NCI-H460 (cell line): ENCODE results near the gene ULBP3. TPM values are rescaled to one million over a fixed set of nuclear protein-coding genes. Genes with fewer than 3 reads are reported as not detected.
"Not testable (repeated sequence)": the region's sequence is repeated elsewhere in the genome, so short reads cannot be mapped to it uniquely, and the experiment has no call there.

Experiments used
- DNase-seq: peaks from one replicate; pipeline ENCODE4 v3.0.0-alpha.2; 2016; ENCODE audit warnings: low read depth; ENCODE audit errors: extremely low read depth
- total RNA-seq: library from RNA; depleted of rRNA; stranded (reverse); fragments of >200 nt; shearing (Covaris generic); gene quantifications from 2 replicates; pipeline ENCODE4 v1.2.3, GENCODE V29; 2014; rRNA removed

The ULBP3 gene
- total RNA-seq, 1 experiment from 2014 or later, result 6.5 TPM

DNA sequence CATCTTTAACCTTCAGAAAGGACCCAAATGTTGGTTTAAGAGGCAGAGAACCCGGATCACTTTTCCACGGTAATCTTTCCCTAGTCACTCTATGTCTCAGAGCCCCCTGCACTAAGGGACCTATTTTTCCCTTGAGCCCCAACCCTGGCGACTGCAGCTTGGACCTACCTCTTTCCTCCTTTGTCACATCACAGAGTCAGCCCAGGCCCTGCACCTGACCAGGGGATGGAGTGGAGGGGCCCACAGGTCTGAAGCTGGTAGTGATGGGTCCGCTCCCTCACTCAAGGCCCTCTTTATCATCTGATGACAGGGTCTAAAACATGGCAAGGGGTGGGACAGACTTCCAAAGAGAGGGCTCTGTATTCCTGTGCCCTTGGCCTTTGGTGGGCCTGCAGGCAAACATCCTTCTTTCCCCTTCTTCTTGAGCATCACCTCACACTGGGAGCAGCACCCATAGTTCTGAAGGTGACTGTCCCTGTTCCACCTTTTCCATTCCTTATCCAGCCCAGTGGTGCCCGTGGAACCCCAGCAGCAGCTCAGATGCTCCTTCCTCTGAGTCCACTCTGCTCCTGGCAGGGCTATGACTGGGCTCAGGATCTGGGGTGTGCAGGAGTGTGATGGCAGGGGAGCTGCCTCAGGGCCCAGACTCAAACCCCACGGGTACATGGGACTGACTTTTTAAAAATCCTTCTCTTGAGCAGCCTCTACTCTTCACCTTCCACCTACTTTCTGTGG, 49.9 kb downstream of the ULBP3 start:
- DNase-seq, result no peak

DNA sequence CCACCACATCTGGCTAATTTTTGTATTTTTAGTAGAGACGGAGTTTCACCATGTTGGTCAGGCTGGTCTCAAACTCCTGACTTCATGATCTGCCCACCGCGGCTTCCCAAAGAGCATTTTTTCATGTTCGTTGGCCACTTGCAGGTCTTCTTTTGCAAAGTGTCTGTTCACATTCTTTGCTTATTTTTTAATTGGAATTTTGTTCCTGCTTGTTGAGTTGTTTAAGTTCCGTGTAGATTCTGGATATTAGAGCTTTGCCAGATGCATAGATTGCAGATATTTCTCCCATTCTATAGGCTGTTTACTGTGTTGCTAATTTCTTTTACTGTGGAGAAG, 51.8 kb downstream of the ULBP3 start:
- not testable (repeated sequence) for DNase-seq

DNA sequence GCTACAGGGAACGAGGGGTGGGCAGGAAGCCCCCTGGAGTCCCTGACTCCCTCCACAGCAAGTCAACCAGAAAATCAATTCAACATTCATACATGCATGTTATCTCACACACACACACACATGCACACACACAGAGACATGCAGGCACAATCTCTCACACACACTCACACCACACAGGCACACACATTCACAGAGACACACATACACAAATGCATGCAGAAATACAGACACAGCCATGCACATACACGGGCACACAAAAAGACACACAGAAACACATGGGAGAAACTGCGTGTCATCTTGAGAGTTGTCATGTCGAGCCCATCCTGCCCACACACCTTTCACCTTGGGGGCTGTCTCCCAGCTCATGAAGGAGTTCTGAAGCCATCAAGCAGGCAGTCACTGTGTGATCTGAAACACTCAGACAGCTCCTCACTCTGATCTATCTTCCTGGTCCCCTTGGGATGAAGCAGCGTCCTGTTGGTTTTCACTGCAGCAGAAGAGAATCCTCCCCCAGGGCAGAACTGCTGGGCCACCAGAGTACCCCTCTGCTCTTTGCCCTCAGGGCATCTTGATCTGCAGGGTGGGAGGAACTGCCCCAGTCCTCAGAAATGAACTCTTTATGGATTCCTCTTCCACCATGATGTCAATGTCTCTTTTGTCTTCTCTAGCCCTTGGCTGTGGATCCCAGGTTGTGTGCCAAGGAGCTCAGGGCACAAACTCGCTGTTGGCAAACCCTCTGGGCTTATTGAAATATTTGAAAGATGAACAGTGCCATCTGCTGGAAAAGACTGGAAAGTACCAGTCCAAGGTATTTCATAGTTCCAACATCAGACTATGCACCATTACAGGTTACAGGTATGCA, 52.4 kb downstream of the ULBP3 start:
- peak; percentile 64 for DNase-seq

DNA sequence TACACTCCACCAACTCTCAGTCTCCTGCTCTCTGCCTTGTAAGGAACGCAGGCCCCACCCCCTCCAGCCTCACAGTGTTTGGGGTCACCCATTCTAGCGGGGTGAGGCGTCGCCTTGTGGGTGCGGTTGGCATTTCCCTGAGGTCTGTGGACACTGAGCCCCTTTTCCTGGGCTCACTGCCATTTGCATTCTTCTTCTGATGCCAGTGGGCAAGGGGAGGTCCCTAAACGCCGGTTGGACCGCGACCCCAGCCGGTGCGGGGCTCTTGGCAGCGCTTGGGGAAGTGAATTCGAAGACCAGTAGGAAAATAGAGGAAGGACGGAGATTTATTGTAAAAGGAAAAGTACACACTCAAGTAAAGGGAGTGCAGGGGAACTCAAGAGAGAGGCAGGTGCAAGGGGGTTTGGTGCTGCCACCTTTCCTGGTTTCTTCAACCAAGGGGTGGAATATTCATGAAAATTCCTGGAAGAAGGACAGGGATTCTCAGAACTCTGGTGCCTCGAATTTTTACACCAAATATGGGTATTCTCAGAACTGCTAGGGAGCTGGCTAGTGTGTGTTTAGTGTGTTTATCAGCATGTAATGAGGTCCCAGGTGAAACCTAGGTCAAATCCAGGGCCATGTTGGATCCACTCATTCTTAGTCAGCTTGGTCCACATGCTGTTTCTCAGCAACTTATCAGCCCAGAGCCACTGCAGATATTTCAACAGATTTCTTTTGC, 53.5 kb downstream of the ULBP3 start:
- not testable (repeated sequence) for DNase-seq

DNA sequence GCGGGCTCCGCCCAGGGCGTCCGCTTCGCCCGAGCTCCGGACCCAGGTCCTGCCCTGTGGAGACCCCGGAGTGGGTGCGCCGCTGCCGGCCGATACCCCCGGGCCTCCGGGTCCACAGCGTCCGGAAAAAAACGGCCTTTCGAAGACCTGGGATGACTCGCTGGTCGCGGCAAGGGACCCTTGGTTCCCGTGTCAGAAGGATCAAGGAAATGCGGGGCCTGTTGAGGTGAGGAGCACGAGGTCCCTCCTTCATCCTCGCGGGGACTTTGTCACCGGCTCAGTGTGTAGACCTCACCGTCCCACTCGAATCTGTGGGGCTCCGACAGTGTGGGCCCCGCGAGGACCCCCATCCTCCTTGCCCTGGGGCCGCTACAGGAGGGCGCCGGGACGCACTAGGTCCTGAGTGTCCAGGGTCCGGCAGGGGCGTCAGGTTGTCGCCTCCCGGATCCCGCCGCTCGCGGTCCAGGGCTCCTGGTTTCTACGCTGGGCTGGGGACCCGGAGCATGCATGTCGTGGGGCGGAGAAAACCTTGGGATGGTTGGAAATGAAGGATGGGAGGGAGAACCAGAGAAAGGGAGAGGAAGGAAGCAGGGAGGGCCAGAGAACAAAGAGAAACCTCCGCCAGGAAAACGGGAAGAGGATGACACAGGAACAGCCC, 54.2 kb downstream of the ULBP3 start:
- not testable (repeated sequence) for DNase-seq

DNA sequence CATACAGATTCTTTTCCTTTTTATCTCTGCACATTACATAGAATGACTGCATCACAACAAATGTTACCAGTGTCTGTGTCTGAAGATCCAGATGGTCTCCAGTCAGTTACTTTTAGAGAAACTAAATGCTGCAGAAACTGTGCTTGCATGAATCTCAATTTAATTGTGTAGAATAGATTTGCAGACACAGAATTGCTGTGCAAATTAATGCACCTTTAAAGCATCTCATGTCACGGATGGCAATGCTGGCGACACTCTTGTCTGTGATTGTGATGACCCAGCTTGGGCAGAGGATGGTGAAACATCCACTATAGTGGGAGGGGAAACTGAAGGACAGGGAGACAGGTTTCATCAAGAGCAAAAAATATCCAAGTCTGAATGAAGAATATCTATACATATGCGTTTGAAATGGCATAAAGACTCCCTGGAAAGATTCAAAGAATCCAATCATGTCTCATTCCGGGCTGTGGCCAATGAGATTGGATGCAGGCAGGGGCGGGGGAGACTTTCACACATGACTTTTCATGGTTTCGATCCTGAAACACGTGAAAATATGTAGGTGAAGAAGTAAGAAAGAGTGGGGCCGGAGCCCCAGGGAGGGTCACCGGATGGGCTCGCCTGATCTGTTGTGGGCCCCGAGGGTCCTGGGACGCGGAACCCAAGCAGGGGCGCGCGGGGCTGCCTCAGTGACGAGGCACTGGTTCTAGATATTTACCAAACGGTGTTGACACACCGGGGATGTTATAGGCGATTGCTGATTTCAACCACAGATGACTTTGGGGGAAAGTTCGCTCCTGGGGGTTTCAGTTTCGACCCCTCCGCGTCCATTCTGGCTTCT, 54.9 kb downstream of the ULBP3 start:
- not testable (repeated sequence) for DNase-seq

DNA sequence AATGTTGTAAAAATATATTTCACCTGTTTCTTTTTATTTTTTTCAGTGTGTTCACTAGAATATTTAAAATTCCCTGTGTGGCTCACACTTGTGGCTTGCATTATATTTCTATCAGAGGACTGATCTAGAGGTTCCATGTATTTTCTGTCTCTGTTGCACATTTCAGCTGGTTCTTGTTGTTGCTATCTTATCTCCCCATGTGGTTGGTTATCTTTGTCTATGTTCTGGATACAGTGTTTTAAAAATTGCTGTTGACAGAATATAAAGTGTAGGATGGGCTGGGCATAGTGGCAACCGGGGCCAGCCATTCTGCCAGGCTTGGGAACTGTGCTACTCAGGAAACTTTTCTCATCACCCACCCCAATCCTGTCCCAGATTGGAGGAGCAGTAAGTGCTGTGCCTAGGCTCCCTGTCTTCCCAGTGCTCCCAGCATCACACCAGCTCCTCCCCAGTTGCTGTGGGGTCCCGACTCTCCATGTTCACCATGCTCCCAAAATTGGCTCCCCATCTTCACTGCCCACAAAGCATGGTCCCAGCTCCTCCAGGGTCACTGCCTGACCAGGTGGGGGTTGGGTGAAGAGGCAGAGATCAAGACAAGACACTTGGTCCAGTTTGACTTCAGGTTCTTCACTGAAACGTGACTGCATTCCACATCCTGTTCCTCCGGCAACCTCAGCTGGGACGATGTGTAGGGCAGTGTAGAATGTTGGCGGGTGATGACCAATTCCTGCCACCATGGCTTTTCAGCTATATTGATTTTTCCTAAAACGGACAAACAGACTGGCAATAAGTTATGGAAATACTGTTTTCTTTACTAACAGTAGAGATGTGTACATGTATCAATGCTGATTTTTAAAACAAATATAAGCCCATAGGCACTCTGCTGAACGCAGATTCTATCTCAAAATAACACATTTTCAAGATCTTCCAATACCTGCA, 55.8 kb downstream of the ULBP3 start:
- DNase-seq, result not testable (repeated sequence)

Other genes starting within 250 kb of the ULBP3 start
- gene LRP11, start 204.8 kb downstream of the ULBP3 start, total RNA-seq, result 54.7 and 55.6 TPM in 2 replicates
- gene RAET1E, start 171.0 kb downstream of the ULBP3 start, total RNA-seq, result 9.7 and 9.9 TPM in 2 replicates
- gene RAET1G, start 146.0 kb downstream of the ULBP3 start, total RNA-seq, result 1.1 and 1.2 TPM in 2 replicates
- 3.8 and 4.5 TPM in 2 replicates for gene ULBP2, start 127.1 kb downstream of the ULBP3 start, total RNA-seq
- gene ULBP1, start 105.2 kb downstream of the ULBP3 start, total RNA-seq, result 7.2 and 7.7 TPM in 2 replicates
- 0.20 TPM in 1 of 2 replicates, not detected in the other for gene RAET1L, start 43.6 kb downstream of the ULBP3 start, total RNA-seq
- gene PPP1R14C, start 73.9 kb upstream of the ULBP3 start, total RNA-seq, result not detected in 2 replicates